AG04450 (cell line): ENCODE results near the gene SLC16A4. TPM values are rescaled to one million over a fixed set of nuclear protein-coding genes. Genes with fewer than 3 reads are reported as not detected.

Experiments used
- CTCF ChIA-PET: fragments of 300-600, 350-600 bp; formaldehyde crosslinking; extraction: SDS; loops from one replicate; lab custom pipeline; 2022; ENCODE audit warnings: antibody characterized with exemption, inconsistent platforms; lab: Charles Lee
- POLR2A ChIA-PET: fragments of 350-600 bp; formaldehyde crosslinking; extraction: SDS; loops from one replicate; lab custom pipeline; 2021; ENCODE audit warnings: antibody characterized with exemption, inconsistent platforms; lab: Yijun Ruan, JAX
- DNase-seq: peaks from one replicate; pipeline ENCODE4 v3.0.0-alpha.2; 2011; ENCODE audit warnings: low read depth, low spot score
- H3K27ac ChIP-seq: one replicate; pipeline ENCODE4 v1.5.1; 2012; ENCODE audit warnings: low read depth, low read length, control low read depth
- H3K27me3 ChIP-seq: one replicate; pipeline ENCODE4 v1.6.0; 2012; ENCODE audit warnings: low read length; ENCODE audit not compliant: control insufficient read depth, insufficient read depth
- H3K4me3 ChIP-seq: 2 replicates; pipeline ENCODE4 v1.5.1; 2011; ENCODE audit warnings: mild to moderate bottlenecking, low read depth, low read length, control low read depth
- H3K9me3 ChIP-seq: 2 replicates; pipeline ENCODE4 v1.5.1; 2012; ENCODE audit warnings: low read length; ENCODE audit not compliant: control insufficient read depth, insufficient read depth
- CTCF ChIP-seq: IDR thresholded peaks from 2 replicates; pipeline ENCODE4 v1.5.1; 2011; ENCODE audit warnings: low read depth, low read length, control low read depth, inconsistent platforms
- polyA plus RNA-seq: library from polyadenylated mRNA; depleted of rRNA; stranded (reverse); fragments of >200 nt; gene quantifications from 2 replicates; pipeline ENCODE4 v1.2.3, GENCODE V29; 2011

SLC16A4 gene
- polyA plus RNA-seq, 1 experiment = 98.8 TPM

GRCh38 chr1:110324667-110325066 is 66.2 kb downstream of the SLC16A4 start:
- Histone ChIP-seq H3K4me3 (no peak overlapping the region), H3K27me3 (peaks cover 5% of the 10 kb centered on the region), H3K27ac (no peak overlapping the region), H3K9me3 (no peaks in the 10 kb centered on the region)
- no peak for TF ChIP-seq CTCF
- POLR2A ChIA-PET = no interaction called here
- DNase-seq = no peak
- CTCF ChIA-PET = interaction anchor here (2.8 kb wide), 1 partner anchor 12 kb away, joined by 18 read pairs; no protein-coding TSS in a partner anchor

- ChIA-PET POLR2A (no interaction called here), CTCF (interaction anchor here (1.3 to 2.8 kb wide), 3 partner anchors 9 to 125 kb away, joined by 4 to 18 read pairs (median 14); no protein-coding TSS in a partner anchor)
- no peak for DNase-seq
- TF ChIP-seq CTCF = no peak
- 0 out of 2 replicates have a peak, but pooled peaks cover 4% of the 10 kb centered on the region for H3K9me3 ChIP-seq
- no peak overlapping the region for H3K27ac ChIP-seq
- H3K4me3 ChIP-seq = no peak overlapping the region
- peaks cover 10% of the 10 kb centered on the region for H3K27me3 ChIP-seq
Observed at GRCh38 chr1:110321846-110322245, 69.0 kb downstream of the SLC16A4 start.

- ChIA-PET CTCF (interaction anchor here (1.3 kb wide), 2 partner anchors 8 to 124 kb away, joined by 4 to 14 read pairs; no protein-coding TSS in a partner anchor), POLR2A (no interaction called here)
- H3K4me3 ChIP-seq = no peak overlapping the region
- 0 out of 2 replicates have a peak, but pooled peaks cover 4% of the 10 kb centered on the region for H3K9me3 ChIP-seq
- peaks cover 10% of the 10 kb centered on the region for H3K27me3 ChIP-seq
- DNase-seq = no peak
- no peak overlapping the region for H3K27ac ChIP-seq
- no peak for TF ChIP-seq CTCF
Observed at GRCh38 chr1:110321045-110321444, 69.8 kb downstream of the SLC16A4 start.

- no peak for TF ChIP-seq CTCF
- Histone ChIP-seq H3K4me3 (no peak overlapping the region), H3K27me3 (peaks cover 10% of the 10 kb centered on the region), H3K27ac (no peak overlapping the region), H3K9me3 (0 out of 2 replicates have a peak, but pooled peaks cover 4% of the 10 kb centered on the region)
- CTCF ChIA-PET = interaction anchor here (22.0 kb wide), 1 partner anchor 112 kb away, joined by 1035 read pairs; the partner anchor contains the start of gene KCNC4
- no peak for DNase-seq
- POLR2A ChIA-PET = no interaction called here
Observed at GRCh38 chr1:110320168-110320518, 70.7 kb downstream of the SLC16A4 start.

GRCh38 chr1:110319332-110320167 is 71.3 kb downstream of the SLC16A4 start:
- peaks cover 10% of the 10 kb centered on the region for H3K27me3 ChIP-seq
- H3K27ac ChIP-seq = no peak overlapping the region
- no peak for DNase-seq
- 0 out of 2 replicates have a peak, but pooled peaks cover 4% of the 10 kb centered on the region for H3K9me3 ChIP-seq
- POLR2A ChIA-PET = no interaction called here
- CTCF ChIA-PET = interaction anchor here (4.0 to 22.0 kb wide), 2 partner anchors 111 to 123 kb away, joined by 19 to 1035 read pairs; partner anchors contain the start of gene KCNC4
- no peak for TF ChIP-seq CTCF
- no peak overlapping the region for H3K4me3 ChIP-seq
